BLaER1 treated with 17β-estradiol and CSF1 and Interleukin-3, amounts not matched to agents 10 nM and 100 nM (cell line): Measurements from ENCODE around the gene C16orf90.
"Not testable (repeated sequence)": the region's sequence is repeated elsewhere in the genome, so short reads cannot be mapped to it uniquely, and the experiment has no call there.

Experiments used
- H3K27ac ChIP-seq, 11 experiments: shearing (Covaris generic); formaldehyde crosslinking; 2 replicates each; pipeline ENCODE4 v1.8.1; 2022
- H3K27me3 ChIP-seq, 11 experiments: shearing (Covaris generic); formaldehyde crosslinking; 2 replicates each; pipeline ENCODE4 v1.8.1; 2022
- H3K36me3 ChIP-seq, 11 experiments: shearing (Covaris generic); formaldehyde crosslinking; 2 replicates each; pipeline ENCODE4 v1.8.1; 2022
- H3K4me1 ChIP-seq, 10 experiments: shearing (Covaris generic); formaldehyde crosslinking; 2 replicates each; pipeline ENCODE4 v1.8.1; 2022
- H3K4me2 ChIP-seq, 11 experiments: shearing (Covaris generic); formaldehyde crosslinking; 2 replicates each; pipeline ENCODE4 v1.8.1; 2022
- H3K4me3 ChIP-seq, 10 experiments: shearing (Covaris generic); formaldehyde crosslinking; 2 replicates each; pipeline ENCODE4 v1.8.1; 2022
- H3K9ac ChIP-seq, 11 experiments: shearing (Covaris generic); formaldehyde crosslinking; 2 replicates each; pipeline ENCODE4 v1.8.1; 2022
- H3K9me3 ChIP-seq, 11 experiments: shearing (Covaris generic); formaldehyde crosslinking; replicated peaks in 1 of 11; 2 replicates each; pipeline ENCODE4 v1.8.1; 2022
- H4K20me1 ChIP-seq, 11 experiments: shearing (Covaris generic); formaldehyde crosslinking; 2 replicates each; pipeline ENCODE4 v1.8.1; 2022
- Cebpa-rat ChIP-seq, 11 experiments: shearing (Covaris generic); IDR thresholded peaks; 2 replicates each; pipeline ENCODE4 v1.8.1; 2022

C16orf90 gene

GRCh38 chr16:3530371-3530914, 35.2 kb upstream of the C16orf90 start:
- Histone ChIP-seq H3K4me3 (no peak overlapping the region), H3K4me1 (peaks cover 5 to 12% (median 9%) of the 10 kb centered on the region in 10 experiments; a peak in 13 of 20 replicates), H3K27me3 (no peaks in the 10 kb centered on the region), H4K20me1 (peaks cover 0 to 28% (median 0%) of the 10 kb centered on the region in 11 experiments; a peak in 6 of 22 replicates), H3K9me3 (no peaks in the 10 kb centered on the region), H3K4me2 (no peak overlapping the region), H3K9ac (no peak overlapping the region), H3K27ac (no peak overlapping the region), H3K36me3 (peaks cover 29 to 73% (median 44%) of the 10 kb centered on the region in 11 experiments)
- TF ChIP-seq Cebpa-rat (IDR thresholded peaks at IDR 0.05) = no peak

DNA sequence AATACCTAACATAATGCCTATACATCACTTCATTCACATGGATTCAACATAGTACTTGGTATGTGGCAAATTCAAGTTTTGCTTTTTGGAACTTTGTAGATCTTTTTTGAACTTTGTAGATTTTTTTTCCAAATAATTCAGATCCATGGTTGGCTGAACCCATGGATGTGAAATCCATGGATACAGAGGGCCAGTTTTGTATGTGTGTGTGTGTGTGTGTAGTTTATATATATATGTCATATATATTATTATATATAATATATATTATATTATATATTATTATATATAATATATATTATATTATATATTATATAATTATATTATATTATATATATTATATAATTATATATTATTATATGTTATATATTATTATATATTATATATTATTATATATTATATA, 33.9 kb upstream of the C16orf90 start:
- no peak overlapping the region for H3K9ac ChIP-seq
- no peak overlapping the region for H3K27ac ChIP-seq
- H3K9me3 ChIP-seq = no peaks in the 10 kb centered on the region
- peaks cover 29 to 78% (median 51%) of the 10 kb centered on the region in 11 experiments for H3K36me3 ChIP-seq
- H3K27me3 ChIP-seq = no peaks in the 10 kb centered on the region
- peaks cover 5 to 12% (median 9%) of the 10 kb centered on the region in 10 experiments; a peak in 13 of 20 replicates for H3K4me1 ChIP-seq
- no peak overlapping the region for H3K4me3 ChIP-seq
- TF ChIP-seq Cebpa-rat (IDR thresholded peaks at IDR 0.05) = no peak
- H4K20me1 ChIP-seq = peaks cover 0 to 17% (median 0%) of the 10 kb centered on the region in 11 experiments; a peak in 4 of 22 replicates
- H3K4me2 ChIP-seq = no peak overlapping the region

DNA sequence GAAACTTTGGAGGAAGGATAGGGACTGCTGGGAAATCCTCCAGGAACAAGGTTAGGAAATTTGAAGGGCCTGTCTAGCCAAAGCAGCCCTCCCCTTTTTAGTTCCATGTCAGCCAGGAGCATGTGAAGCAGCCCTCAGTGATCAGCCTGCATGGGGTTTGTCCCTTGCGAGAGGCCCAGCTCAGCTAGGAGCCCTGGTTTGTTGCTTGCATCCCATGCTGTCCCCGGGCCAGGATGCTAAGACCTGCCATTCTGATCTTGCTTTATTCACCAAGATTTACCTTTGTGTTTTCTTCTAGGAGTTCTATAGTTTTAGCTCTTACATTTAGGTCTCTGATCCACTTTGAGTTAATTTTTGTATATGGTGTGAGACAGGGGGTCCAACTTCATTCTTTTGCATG, 33.1 kb upstream of the C16orf90 start:
- Histone ChIP-seq H3K4me1 (peaks cover 5 to 12% (median 9%) of the 10 kb centered on the region in 10 experiments; a peak in 13 of 20 replicates), H3K4me2 (no peak overlapping the region), H3K9me3 (no peaks in the 10 kb centered on the region), H3K4me3 (no peak overlapping the region), H3K27ac (no peak overlapping the region), H3K27me3 (no peaks in the 10 kb centered on the region), H4K20me1 (peaks cover 0 to 9% (median 0%) of the 10 kb centered on the region in 11 experiments; a peak in 4 of 22 replicates), H3K36me3 (peaks cover 37 to 78% (median 54%) of the 10 kb centered on the region in 11 experiments), H3K9ac (no peak overlapping the region)
- TF ChIP-seq Cebpa-rat (IDR thresholded peaks at IDR 0.05) = no peak

DNA sequence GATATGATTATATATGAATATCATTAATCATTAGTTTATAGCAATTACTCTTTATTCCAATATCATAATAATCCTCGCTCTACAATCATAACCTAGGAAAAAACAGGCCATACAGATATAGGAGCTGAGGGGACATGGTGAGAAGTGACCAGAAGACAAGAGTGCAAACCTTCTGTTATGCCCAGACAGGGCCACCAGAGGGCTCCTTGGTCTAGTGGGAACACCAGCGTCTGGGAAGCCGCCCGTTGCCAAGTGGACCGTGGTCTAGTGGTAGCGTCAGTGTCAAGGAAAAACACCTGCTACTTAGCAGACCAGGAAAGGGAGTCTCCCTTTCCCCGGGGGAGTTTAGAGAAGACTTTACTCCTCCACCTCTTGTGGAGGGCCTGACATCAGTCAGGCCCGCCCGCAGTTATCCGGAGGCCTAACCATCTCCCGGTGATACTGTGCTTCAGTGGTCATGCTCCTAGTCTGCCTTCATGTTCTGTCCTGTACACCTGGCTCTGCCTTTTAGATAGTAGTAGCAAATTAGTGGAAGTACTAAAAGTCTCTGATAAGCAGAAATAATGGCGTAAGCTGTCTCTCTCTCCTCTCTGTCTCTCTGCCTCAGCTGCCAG, 32.0 kb upstream of the C16orf90 start:
- H3K27me3 ChIP-seq, H3K27ac ChIP-seq, H3K4me3 ChIP-seq, H3K9me3 ChIP-seq, H4K20me1 ChIP-seq, H3K9ac ChIP-seq: not testable (repeated sequence)
- Histone ChIP-seq H3K36me3 (peaks cover 35 to 78% (median 50%) of the 10 kb centered on the region in 11 experiments), H3K4me2 (peak overlapping the region in 2 of 11 experiments; percentile 13 to 23; a peak in 1 of 22 replicates), H3K4me1 (peaks cover 5 to 12% (median 9%) of the 10 kb centered on the region in 10 experiments; a peak in 13 of 20 replicates)

- Histone ChIP-seq H3K36me3 (peaks cover 32 to 75% (median 49%) of the 10 kb centered on the region in 11 experiments), H3K9ac (peak overlapping the region in 9 of 11 experiments; percentile 7 to 54 (median 29); a peak in 10 of 22 replicates), H3K9me3 (no peaks in the 10 kb centered on the region), H3K27me3 (no peaks in the 10 kb centered on the region), H4K20me1 (peaks cover 0 to 6% (median 0%) of the 10 kb centered on the region in 11 experiments; a peak in 4 of 22 replicates), H3K4me1 (peaks cover 5 to 12% (median 9%) of the 10 kb centered on the region in 10 experiments; a peak in 13 of 20 replicates), H3K4me3 (no peak overlapping the region), H3K4me2 (peak overlapping the region in 4 of 11 experiments; percentile 1 to 24 (median 18); a peak in 4 of 22 replicates), H3K27ac (peak overlapping the region in 2 of 11 experiments; percentile 22 to 25; a peak in 1 of 22 replicates)
- no peak for TF ChIP-seq Cebpa-rat (IDR thresholded peaks at IDR 0.05)
Measured at GRCh38 chr16:3525951-3526350, 30.7 kb upstream of the C16orf90 start.

GRCh38 chr16:3523281-3523680, 28.0 kb upstream of the C16orf90 start:
- no peak overlapping the region for H3K4me3 ChIP-seq
- H3K9ac ChIP-seq = no peak overlapping the region
- H3K9me3 ChIP-seq = no peaks in the 10 kb centered on the region
- H3K27me3 ChIP-seq = no peaks in the 10 kb centered on the region
- H3K27ac ChIP-seq = no peak overlapping the region
- no peak overlapping the region for H3K4me2 ChIP-seq
- H3K4me1 ChIP-seq = peaks cover 5 to 12% (median 9%) of the 10 kb centered on the region in 10 experiments; a peak in 13 of 20 replicates
- peaks cover 36 to 84% (median 57%) of the 10 kb centered on the region in 11 experiments for H3K36me3 ChIP-seq
- no peak for TF ChIP-seq Cebpa-rat (IDR thresholded peaks at IDR 0.05)
- H4K20me1 ChIP-seq = peaks cover 0 to 6% (median 0%) of the 10 kb centered on the region in 11 experiments; a peak in 4 of 22 replicates

- TF ChIP-seq Cebpa-rat (IDR thresholded peaks at IDR 0.05) = no peak
- Histone ChIP-seq H3K27ac (no peak overlapping the region), H3K4me3 (no peak overlapping the region), H3K9me3 (no peaks in the 10 kb centered on the region), H3K4me1 (peaks cover under 1 to 2% (median 2%) of the 10 kb centered on the region in 10 experiments; a peak in 9 of 20 replicates), H3K9ac (no peak overlapping the region), H3K27me3 (no peaks in the 10 kb centered on the region), H3K36me3 (peaks cover 54 to 96% (median 78%) of the 10 kb centered on the region in 11 experiments), H3K4me2 (no peak overlapping the region), H4K20me1 (no peaks in the 10 kb centered on the region; a peak in 1 of 22 replicates)
Measured at GRCh38 chr16:3520841-3521240, 25.6 kb upstream of the C16orf90 start.

DNA sequence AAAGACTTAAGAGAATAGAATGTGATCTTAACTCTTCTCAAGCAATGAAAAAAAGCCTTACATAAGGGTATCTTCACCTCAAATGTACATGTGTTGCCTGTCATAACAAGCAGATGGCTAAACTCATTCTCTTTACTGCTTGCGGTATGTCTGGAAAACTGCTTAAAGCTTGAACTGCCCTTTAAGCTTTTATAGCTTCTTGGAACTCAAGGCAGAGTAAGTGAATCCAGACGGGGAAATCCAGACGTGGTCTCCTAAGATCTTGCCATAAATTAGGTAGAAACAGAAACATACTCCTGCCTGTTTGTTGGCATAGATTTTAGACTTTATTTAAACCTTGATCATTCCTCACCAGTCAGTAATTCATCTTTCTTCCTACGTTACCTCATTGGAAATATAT, 25.1 kb upstream of the C16orf90 start:
- no peak overlapping the region for H3K4me2 ChIP-seq
- H3K4me1 ChIP-seq = no peaks in the 10 kb centered on the region
- H3K9ac ChIP-seq = no peak overlapping the region
- no peaks in the 10 kb centered on the region; a peak in 1 of 22 replicates for H4K20me1 ChIP-seq
- H3K36me3 ChIP-seq = peaks cover 56 to 98% (median 80%) of the 10 kb centered on the region in 11 experiments
- no peak overlapping the region for H3K4me3 ChIP-seq
- no peaks in the 10 kb centered on the region for H3K27me3 ChIP-seq
- no peak for TF ChIP-seq Cebpa-rat (IDR thresholded peaks at IDR 0.05)
- H3K27ac ChIP-seq = no peak overlapping the region
- no peaks in the 10 kb centered on the region for H3K9me3 ChIP-seq

GRCh38 chr16:3519581-3519980, 24.3 kb upstream of the C16orf90 start:
- no peak overlapping the region for H3K4me2 ChIP-seq
- H3K4me3 ChIP-seq = no peak overlapping the region
- H3K27ac ChIP-seq = no peak overlapping the region
- H3K36me3 ChIP-seq = peaks cover 60 to 98% (median 80%) of the 10 kb centered on the region in 11 experiments
- TF ChIP-seq Cebpa-rat (IDR thresholded peaks at IDR 0.05) = no peak
- no peaks in the 10 kb centered on the region for H3K27me3 ChIP-seq
- H4K20me1 ChIP-seq = no peaks in the 10 kb centered on the region
- H3K9ac ChIP-seq = no peak overlapping the region
- H3K9me3 ChIP-seq = no peaks in the 10 kb centered on the region
- no peaks in the 10 kb centered on the region for H3K4me1 ChIP-seq
